EH (cell line): ENCODE measurements around the gene ABHD1.

Source experiments
- DNase-seq: peaks from one replicate; pipeline ENCODE4 v3.0.0-alpha.2; 2015; ENCODE audit warnings: low read depth

ABHD1 gene

DNA sequence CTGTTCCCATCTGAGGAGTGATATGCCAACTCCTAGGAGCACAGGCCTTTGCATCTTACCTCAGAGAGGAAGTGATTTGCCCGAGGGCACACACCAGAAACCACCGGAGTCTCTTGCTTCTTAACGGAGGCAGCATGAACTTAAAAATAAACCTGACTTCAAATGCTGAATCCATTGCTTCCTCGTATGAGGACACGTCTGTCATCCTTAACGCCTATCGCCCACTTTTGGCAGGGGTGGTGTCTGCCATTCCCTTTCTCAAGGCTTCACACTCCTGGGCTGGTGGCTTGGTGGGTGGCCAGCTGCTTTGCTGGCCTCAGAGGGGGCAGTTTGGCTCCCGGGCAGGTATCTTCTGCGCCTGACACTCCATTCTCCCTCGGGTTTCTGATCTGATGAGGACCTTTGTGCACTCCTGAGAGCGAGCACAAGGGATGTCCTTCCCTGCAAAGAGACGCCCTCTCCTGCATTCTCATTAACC lies 11.9 kb downstream of the ABHD1 start:
- no peak for DNase-seq

DNA sequence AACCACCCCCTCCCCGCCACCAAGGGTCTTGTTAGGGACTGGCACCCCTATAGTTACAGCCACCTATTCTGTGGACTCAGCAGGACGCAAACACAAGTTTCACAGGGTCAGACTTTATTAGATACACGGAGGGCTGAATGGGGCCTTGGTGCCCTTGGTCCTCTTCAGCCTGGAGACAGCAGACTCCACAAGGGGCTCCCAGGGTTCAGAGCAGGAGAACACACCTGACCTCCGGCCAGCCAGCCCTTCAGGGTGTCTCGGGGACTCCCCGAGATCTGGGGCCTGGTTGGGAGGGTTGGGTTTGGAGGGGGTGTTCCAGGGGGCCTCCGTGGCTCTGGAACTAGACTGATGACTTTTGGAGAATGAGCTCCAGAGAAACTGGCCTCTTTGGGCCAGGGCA lies 13.1 kb downstream of the ABHD1 start:
- no peak for DNase-seq

DNA sequence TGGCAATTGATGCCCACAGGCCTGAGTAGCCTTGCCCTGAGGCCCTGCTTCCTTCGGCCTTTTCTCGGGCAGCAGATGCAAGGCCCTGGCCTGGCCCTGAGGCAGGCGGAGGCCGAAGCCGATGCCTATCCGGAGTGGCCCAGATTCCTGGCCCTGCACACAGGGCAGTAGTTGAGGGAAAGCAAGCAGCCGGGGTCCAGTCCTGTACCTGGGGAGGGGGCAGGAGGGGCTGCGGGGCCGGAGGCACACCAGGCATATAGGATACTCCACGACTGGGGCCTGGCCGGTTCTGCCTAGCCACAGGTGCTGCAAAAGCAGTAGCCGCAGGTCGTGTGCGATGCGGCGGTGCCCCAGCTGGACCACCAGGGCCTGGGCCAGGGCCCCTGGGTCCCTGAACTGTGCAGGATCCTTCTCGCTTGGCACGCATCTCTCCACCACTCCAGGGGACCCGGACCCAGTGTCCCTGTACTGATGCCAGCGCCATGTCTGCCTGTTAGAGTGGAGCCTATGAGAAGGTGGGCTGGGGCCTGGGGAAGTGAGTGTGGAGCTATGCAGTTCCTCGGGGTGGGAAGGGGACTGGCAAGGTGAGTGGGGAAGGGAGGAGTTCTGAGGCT lies 13.8 kb downstream of the ABHD1 start:
- DNase-seq, result no peak

DNA sequence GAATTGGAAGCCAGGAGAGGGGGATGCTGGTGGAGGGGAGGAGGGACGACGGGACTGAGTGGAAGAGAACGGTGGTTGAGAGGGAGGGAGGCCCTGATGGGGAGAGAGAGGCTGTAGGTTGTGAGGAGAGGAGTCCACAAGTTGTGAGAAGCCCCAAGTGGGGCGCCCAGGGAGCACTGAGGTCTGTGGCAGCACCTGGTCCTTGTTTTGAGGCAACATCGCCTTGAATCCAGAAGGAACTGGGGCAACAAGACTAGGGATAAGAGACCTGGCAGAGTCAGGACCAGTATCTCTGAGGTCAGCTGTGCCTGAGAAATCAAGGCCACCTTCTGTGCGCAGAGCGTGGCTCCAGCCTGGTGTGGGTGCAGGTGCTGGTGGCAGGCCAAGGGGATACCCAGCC lies 14.5 kb downstream of the ABHD1 start:
- no peak for DNase-seq

DNA sequence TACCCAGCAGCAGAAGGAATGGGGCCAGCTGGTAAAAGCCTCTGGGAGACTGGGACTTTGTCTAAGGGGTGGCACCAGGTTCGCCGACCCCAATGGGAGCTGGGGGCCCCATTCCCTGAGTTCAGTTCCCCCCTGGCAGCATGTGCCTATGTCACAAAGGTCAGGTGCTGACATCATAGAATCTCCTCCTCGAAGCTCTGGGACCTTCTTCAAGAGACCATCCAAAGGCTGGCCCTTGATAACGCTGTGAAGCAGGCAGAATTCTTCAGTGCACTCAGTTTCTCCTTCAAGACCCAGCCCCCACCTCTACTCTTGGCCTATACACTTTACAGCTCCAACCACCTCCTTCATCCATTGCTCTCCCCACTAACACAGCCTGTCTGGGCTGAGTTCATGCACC lies 15.7 kb downstream of the ABHD1 start, which contains the start of gene PRR30:
Gene PRR30, minus strand, starts transcription at position 101 of the 400 bp plus-strand sequence. CDS start 1,081 bp downstream, outside the sequence.
- DNase-seq, result no peak

DNA sequence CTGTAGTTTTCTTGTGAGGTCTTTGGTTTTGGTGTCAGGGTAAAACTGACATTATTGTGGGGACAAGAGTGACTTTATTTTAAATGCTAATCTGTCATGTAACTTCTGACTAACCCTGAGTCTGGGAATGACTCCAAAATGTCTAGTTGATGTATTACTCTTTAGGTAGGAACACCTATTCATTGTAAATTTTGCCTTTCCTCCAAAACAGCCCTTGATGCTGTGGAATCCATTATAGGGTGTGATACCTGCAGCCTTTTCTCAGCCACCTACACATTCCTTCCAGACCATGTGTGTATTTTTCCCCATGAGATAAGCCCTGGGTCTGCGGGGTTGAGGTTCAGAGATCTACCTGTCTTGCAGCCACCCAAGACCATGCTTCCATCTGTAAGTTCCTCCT lies 19.7 kb downstream of the ABHD1 start:
- no peak for DNase-seq

DNA sequence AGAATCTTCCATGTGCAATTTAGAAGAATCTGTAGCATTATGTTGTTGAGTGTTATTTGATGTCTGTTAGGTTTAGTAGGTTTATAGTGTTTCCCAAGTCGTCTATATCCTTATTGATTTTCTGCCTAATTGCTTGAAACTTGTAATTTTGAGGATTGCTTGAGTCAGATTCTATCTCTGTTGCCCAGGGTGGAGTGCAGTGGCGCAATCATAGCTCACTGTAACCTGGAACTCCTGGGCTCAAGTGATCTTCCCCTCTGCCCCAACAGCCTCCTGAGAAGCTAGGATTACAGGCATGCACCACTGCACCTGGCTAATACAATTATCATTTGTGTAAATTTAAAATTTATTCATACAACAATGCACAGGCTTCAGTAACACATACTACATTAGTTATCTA lies 22.1 kb downstream of the ABHD1 start:
- DNase-seq, result no peak

DNA sequence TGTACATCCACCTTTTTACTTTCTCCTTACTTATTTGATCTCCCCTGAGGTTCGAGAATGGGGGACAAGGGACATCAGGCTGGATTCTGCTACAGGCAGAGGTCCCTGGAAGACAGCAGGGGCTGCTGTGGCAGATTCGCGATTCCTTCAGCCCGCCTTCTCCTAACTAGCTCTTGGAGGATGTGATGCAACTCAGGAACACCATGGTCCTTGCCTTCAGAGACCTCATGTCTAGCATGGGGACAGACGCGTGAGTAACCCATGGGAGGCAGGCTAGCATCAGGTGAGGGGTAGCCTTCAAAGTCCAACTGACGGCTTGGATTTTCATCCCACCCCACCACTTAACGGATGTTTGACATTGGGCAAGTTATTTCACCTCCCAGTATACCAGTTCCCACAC lies 24.3 kb downstream of the ABHD1 start:
- no peak for DNase-seq

DNA sequence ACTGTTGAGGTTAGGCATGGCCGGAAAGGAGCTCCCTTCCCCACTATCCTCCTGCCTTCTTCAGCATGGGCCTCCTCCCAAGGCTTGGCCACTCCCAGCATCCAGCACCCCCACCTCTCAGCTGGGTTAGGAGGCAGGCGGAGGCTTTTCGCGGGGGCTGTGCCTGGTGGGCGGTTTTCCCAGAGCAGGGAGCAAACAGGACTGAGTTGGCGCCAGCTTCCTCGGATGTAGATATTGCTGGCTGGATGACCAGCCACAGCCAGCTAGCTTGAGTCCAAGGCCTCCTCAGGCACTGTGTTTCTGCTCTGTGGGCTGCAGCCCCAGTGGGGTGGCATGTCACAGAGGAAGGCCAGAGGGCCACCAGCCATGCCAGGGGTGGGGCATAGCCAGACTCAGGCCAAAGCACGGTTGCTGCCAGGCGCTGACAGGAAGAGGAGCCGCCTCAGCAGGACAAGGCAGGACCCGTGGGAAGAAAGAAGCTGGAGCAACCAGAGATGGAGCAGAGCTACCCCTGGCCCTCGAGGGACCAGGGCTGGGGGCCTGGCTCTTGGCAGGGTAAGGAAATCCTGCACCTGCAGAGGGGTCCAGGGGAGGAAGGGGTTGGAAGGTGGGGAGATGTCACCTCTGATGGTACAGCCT lies 25.3 kb downstream of the ABHD1 start, which contains the start of gene TCF23:
Gene TCF23, plus strand, starts transcription at position 204 of the 639 bp plus-strand sequence. Its CDS starts 130 bp downstream, at position 334.
- no peak for DNase-seq

DNA sequence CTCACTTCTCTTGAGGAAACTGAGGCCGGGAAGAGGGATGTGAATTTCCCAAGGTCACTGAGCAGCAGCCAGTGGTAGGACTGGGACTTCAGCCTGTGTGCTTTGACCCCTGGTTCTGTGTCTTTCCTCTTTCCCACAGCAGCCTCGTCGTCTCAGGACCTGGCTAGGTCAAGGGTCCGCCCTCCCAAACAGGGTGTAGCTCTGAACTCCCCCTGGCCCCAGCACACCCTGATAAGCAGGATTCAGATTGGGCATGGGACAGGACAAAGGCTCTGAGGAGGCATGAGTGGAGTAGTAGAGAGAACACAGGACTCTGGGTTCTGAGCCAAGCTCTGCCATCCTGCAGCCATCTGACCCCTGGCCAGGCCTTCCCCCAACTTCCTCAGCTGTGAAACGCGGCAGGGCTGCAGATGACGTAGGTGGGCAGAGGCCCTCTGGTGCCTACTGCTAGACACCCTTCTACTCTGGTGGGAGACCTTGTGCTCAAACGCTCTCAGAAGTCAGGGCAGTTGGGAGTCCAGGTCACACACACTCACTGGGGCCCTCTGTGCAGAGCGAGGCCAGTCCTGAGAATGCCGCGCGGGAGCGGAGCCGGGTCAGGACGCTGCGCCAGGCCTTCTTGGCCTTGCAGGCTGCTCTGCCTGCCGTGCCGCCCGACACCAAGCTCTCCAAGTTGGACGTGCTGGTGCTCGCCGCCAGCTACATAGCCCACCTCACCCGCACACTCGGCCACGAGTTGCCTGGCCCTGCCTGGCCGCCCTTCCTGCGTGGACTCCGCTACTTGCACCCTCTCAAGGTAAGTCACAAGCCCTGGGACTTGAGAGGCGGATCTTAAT lies 26.2 kb downstream of the ABHD1 start:
- no peak for DNase-seq

DNA sequence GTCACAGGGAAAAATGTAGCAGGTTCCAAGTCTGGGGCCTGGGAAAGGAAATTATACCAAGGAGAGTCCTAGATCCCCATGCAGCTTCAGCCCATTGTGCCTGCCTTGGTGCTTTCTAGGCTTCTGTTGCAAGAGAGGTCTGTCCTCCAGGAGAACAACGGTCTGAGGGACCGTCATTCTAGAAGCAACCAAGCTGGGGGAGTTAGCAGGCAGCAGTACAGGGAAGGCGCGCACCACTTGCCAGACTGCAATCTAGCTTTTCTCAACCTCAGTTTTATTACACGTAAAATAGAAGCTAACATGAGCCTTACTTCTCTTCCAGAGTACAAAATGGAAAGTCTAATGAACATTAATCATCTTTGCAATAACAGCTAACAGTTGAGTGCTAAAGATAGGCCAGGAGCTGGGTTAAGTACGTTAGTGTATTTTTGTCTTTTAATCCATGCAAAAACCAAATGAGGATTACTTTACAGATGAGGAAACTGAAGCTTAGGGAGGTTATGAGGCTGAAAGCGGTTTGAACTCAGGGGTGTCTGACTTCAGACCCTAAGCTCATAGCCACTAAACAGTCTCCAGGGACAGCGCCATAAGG lies 27.1 kb downstream of the ABHD1 start:
- DNase-seq, result no peak

DNA sequence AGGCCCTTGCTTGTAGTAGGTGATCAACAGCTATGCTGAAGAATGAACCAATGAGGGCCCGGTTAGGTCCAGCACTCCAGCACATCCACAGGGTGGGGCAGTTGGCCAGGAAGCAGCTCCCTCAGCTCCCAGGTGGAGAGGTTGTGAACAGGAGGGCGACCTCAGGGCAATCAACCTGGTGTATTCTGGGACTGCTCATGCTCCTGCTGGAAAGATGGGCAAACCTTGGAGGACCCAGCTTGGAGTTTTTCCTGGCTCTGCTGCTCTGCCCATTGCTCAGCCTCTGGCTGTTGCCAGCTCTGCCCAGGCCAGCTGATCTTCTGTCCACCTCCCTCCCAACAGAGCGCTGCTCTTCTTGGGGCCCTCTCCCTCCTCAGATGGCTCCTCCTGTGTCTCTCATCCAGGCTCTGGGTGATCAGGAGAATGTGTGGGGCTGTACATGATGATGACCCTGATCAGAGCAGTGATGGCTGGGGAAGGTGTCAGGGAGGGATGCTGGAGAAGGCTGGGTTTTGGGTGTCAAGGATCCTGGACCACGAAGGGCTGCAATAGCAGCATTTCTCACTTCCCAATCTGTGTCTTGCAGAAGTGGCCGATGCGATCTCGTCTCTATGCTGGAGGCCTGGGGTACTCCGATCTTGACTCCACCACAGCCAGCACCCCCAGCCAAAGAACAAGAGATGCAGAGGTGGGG lies 28.6 kb downstream of the ABHD1 start:
- no peak for DNase-seq

DNA sequence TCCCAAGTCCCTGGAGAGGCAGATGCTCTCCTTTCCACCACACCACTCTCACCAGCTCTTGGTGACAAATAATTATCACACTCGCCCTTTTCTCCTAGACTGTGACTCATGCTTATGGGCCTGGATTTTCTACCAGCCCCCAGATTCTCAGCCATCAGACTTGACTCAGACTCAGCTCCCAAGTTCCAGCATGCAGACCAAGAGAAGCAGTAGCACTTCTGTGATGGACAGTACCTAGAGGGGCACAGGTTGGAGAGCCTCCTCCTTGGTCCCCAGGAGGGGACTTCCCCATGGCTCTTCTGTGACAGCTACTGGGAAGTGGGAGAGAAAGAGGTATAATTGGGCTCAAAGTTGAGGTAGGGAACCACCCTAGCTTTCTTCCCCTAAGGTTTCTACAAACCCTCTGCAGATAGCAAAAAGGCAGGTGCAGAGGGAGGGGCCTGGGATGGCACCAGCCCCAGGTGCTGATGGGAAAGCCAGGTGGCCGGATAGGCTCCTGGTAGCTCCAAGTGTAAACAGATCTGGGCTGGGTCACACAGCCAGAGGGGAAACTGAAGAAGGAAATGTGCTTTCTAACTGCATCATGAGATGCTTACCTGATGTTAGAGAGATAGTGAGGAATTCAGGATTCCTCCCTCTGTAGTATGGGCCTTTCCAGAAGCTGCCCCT lies 29.3 kb downstream of the ABHD1 start:
- peak; percentile 58 for DNase-seq

DNA sequence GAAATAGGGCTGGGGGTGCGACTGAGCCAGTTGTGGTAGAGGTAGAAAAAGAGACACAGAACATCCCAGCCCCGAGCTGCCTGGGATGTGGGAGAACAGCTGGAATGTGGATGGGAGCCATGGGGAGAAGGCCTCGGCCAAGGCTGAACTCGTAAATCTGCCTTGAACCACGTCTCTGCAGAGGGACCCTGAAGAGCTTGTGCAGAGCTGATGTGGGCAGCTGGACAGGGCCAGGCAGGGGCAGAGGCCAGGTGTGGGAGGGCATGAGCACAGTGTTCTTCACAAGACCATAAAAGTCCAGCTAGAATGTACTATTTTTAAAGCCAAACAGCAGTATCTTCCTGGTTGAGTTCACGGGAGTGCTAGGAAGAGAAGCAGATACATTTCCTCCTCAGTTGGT lies 30.9 kb downstream of the ABHD1 start:
- DNase-seq, result no peak

DNA sequence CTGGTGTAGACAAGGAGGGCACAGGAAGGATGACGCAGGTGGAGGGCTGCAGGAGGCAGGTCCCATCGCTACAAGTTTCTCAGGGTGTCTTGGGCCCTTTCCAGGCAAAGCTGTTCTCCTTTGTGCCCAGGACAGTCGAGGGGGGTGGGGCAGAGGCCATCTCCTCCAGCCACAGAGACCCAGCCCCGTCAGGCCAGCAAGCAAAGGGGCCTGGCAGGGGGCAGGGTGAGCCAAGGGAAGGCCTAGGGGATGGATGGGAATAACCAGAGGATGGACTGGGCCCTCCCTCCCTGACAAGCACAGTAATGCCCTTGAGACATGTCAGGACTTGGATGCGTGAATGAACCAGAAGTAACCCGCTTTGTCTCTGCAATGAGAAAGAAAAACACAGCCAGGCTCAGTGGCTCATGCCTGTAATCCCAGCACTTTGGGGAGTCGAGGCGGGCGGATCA lies 31.5 kb downstream of the ABHD1 start:
- no peak for DNase-seq

DNA sequence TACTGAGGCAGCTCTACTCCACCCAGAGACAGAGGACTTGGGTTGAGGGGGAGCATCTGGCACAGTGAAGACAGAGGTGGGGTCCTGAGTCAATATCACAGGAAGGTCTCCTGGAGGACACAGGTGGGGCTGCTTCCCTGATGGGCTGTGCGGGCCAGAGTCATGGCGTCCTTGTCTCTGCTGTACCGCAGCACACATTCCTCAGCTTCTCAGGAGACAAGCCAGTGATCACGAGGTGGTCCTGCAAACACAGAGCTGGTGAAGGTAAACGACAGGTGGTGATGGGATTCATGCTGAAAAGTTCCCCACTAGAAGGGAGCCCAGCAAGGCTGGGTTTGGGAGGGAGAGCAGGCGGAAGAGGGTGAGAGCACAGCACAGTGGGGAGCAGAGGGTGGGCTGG lies 34.9 kb downstream of the ABHD1 start:
- DNase-seq, result no peak

DNA sequence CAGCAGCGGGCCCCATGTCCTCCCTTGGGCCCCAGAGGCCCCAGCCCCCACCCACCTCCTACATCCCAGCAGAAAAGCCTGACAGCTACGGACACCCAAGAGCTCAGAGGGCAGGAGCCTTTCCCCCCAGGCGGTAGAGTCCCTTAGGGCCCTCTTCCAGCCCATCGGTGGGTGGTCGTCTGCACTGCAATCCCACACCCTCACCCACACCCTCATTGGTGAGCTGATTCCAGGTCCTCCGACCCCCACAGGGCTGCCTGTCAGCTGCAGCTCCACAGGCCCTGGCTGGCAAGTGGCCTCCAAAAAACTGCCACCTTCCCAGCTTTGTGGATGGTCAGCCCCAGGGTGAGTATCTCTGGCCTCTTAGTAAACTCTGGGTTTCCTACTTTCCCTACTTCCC lies 35.7 kb downstream of the ABHD1 start:
- DNase-seq, result no peak

DNA sequence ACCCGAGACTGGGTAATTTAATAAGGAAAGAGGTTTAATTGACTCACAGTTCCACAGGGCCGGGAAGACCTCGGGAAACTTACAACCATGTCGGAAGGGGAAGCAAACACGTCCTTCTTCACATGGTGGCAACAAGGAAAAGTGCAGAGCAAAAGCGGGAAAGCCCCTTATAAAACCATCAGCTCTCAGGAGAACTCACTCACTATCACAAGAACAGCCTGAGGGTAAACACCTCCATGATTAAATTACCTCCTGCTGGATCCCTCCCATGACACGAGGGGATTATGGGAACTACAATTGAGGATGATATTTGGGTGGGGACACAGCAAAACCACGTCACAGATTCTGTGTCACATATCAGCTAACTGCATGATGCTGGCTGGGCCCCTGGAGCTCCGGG lies 36.6 kb downstream of the ABHD1 start:
- DNase-seq, result no peak

DNA sequence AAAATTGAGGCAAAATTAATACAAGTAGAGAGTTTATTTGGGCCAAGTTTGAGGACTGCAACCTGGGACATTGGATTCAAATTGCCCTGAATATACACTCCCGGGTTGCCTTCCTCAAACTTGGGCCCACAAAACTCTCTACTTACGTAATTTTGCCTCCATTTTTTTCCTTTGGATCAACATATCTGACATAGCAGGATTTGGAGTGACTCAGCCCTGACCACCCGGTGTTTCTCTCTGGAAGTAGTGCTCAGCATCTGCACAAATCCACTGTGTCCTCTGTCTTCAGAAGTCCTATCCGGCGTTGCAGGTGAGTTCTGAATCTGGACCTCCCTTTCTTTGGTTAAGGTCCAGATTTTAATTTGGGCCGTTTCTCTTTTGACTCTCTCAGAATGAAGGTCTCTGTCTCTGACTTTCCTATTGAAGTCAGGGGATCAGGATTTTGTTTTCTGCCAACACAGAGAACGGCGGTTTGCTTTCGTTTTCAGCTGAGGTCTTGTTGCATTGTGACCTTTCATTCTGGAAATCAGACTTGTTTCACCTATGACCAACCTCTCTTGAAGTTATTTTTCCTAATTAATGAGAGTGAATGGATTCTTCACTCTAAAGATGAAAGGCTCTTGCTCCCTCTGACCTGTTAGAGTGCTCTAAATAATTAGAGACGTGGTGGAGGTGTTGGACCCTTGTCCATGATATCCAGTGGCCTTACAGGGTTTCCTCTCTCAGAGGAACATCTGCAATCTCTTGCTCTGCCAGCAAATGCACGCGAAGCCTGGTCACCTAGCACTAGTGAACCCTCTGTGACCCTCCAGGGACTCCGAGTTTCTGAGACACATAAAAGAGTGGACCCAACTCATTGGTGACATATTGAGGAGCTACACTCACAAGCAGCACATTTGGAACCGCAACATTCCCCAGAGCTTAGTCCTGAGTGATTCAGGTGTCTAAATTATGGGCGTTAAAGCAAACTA lies 38.8 kb downstream of the ABHD1 start:
- peak; percentile 55 for DNase-seq
